Fibroblast of villous mesenchyme (primary cell): ENCODE results near the gene SRSF7. TPM values are rescaled to one million over a fixed set of nuclear protein-coding genes. Genes with fewer than 3 reads are reported as not detected.
"Not testable (repeated sequence)": the region's sequence is repeated elsewhere in the genome, so short reads cannot be mapped to it uniquely, and the experiment has no call there.

Experiments
- DNase-seq: peaks from one replicate; pipeline ENCODE4 v3.0.0-alpha.2; 2010; ENCODE audit warnings: low read depth
- H3K4me3 ChIP-seq: 2 replicates; pipeline ENCODE4 v1.5.1; 2011; ENCODE audit warnings: low read depth, mild to moderate bottlenecking, low read length
- CTCF ChIP-seq: IDR thresholded peaks from 2 replicates; pipeline ENCODE4 v1.5.1; 2012; ENCODE audit warnings: low read depth, mild to moderate bottlenecking, low read length; ENCODE audit not compliant: insufficient read depth
- total RNA-seq: library from RNA; depleted of rRNA; stranded (reverse); fragments of >200 nt; gene quantifications from 2 replicates; pipeline ENCODE4 v1.2.3, GENCODE V29; 2012

The SRSF7 gene
- total RNA-seq, 1 donor, result 142 TPM

GRCh38 chr2:38722271-38723061, 28.7 kb downstream of the SRSF7 start:
- H3K4me3 ChIP-seq, result no peak overlapping the region
- no peak for TF ChIP-seq CTCF
- DNase-seq, result no peak

- no peak overlapping the region for H3K4me3 ChIP-seq
- DNase-seq, result peak; percentile 93
- TF ChIP-seq CTCF, result no peak
These were observed 30.4 kb downstream of the SRSF7 start for GRCh38 chr2:38720613-38721241.

GRCh38 chr2:38719706-38720105, 31.5 kb downstream of the SRSF7 start:
- DNase-seq, result no peak

GRCh38 chr2:38718601-38719000, 32.6 kb downstream of the SRSF7 start:
- H3K4me3 ChIP-seq, result no peak overlapping the region
- no peak for DNase-seq
- no peak for TF ChIP-seq CTCF

More at GRCh38 chr2:38719706-38720105, 31.5 kb downstream of the SRSF7 start:
- H3K4me3 ChIP-seq, result no peak overlapping the region
- no peak for TF ChIP-seq CTCF

- H3K4me3 ChIP-seq, result no peak overlapping the region
- no peak for TF ChIP-seq CTCF
- DNase-seq, result peak; percentile 91
These were observed 35.0 kb downstream of the SRSF7 start for GRCh38 chr2:38716185-38716584.

GRCh38 chr2:38714941-38715340, 36.2 kb downstream of the SRSF7 start:
- H3K4me3 ChIP-seq, DNase-seq: not testable (repeated sequence)

GRCh38 chr2:38713338-38713737, 37.8 kb downstream of the SRSF7 start:
- TF ChIP-seq CTCF, result no peak
- no peak for DNase-seq

More at GRCh38 chr2:38713338-38713737, 37.8 kb downstream of the SRSF7 start:
- H3K4me3 ChIP-seq, result no peak overlapping the region
